Loucy (cell line): ENCODE data around the gene MRPL39.

Experiments used
- H2AFZ ChIP-seq: fragments of 200-600 bp; sonication (generic); 2 replicates; pipeline ENCODE4 v1.6.0; 2016; ENCODE audit warnings: antibody characterized with exemption, mild to moderate bottlenecking, low read length, moderate library complexity
- H3F3A ChIP-seq: fragments of 200-600 bp; 2 replicates; pipeline ENCODE4 v1.6.0; 2016; ENCODE audit warnings: antibody characterized with exemption, low read depth, mild to moderate bottlenecking
- H3K27me3 ChIP-seq: fragments of 200-600 bp; sonication (generic); 2 replicates; pipeline ENCODE4 v1.6.1; 2014; ENCODE audit warnings: low read length, mild to moderate bottlenecking; ENCODE audit not compliant: insufficient read depth, poor library complexity, severe bottlenecking
- H3K36me3 ChIP-seq: fragments of 200-600 bp; sonication (generic); 2 replicates; pipeline ENCODE4 v1.6.1; 2016; ENCODE audit warnings: low read length; ENCODE audit not compliant: insufficient read depth
- H3K4me1 ChIP-seq: fragments of 200-600 bp; sonication (generic); 2 replicates; pipeline ENCODE4 v1.5.1; 2014; ENCODE audit warnings: low read length, mild to moderate bottlenecking; ENCODE audit not compliant: insufficient read depth, poor library complexity, severe bottlenecking
- H3K4me2 ChIP-seq: fragments of 200-600 bp; sonication (generic); 2 replicates; pipeline ENCODE4 v1.6.0; 2014; ENCODE audit warnings: antibody characterized with exemption, low read length, low read depth, mild to moderate bottlenecking; ENCODE audit not compliant: poor library complexity, severe bottlenecking
- H3K4me3 ChIP-seq: fragments of 200-600 bp; sonication (generic); 2 replicates; pipeline ENCODE4 v1.5.1; 2014; ENCODE audit warnings: low read length, mild to moderate bottlenecking, mixed read lengths; ENCODE audit not compliant: poor library complexity, severe bottlenecking
- H3K79me2 ChIP-seq: fragments of 200-600 bp; sonication (generic); 2 replicates; pipeline ENCODE4 v1.6.1; 2014; ENCODE audit warnings: low read length; ENCODE audit not compliant: insufficient read depth
- H3K9ac ChIP-seq: fragments of 200-600 bp; sonication (generic); 2 replicates; pipeline ENCODE4 v1.6.0; 2014; ENCODE audit warnings: mild to moderate bottlenecking, low read depth, low read length, moderate library complexity; ENCODE audit not compliant: poor library complexity, severe bottlenecking
- H3K9me2 ChIP-seq: fragments of 200-600 bp; sonication (generic); replicated peaks from 2 replicates; pipeline ENCODE4 v1.6.1; 2016; ENCODE audit warnings: low read depth, low read length, mixed read lengths
- H3K9me3 ChIP-seq: fragments of 200-600 bp; sonication (generic); 2 replicates; pipeline ENCODE4 v1.6.1; 2014; ENCODE audit warnings: mild to moderate bottlenecking, antibody characterized with exemption, low read length, low read depth; ENCODE audit not compliant: insufficient read depth
- H4K20me1 ChIP-seq: fragments of 200-600 bp; sonication (generic); 2 replicates; pipeline ENCODE4 v1.6.0; 2014; ENCODE audit warnings: antibody characterized with exemption, low read length, mild to moderate bottlenecking; ENCODE audit not compliant: insufficient read depth, poor library complexity, severe bottlenecking
- EZH2phosphoT487 ChIP-seq: fragments of 200-600 bp; IDR thresholded peaks from 2 replicates; pipeline ENCODE4 v1.6.1; 2018; ENCODE audit warnings: antibody characterized with exemption, mild to moderate bottlenecking, moderate library complexity, borderline replicate concordance
- TF ChIP-seq, protein P1 (sequence below): fragments of 200-600 bp; sonication (generic); conservative IDR thresholded peaks from 2 replicates; pipeline ENCODE4 v1.5.1; 2014; ENCODE audit warnings: mild to moderate bottlenecking, antibody characterized with exemption, low read length

The MRPL39 gene

DNA sequence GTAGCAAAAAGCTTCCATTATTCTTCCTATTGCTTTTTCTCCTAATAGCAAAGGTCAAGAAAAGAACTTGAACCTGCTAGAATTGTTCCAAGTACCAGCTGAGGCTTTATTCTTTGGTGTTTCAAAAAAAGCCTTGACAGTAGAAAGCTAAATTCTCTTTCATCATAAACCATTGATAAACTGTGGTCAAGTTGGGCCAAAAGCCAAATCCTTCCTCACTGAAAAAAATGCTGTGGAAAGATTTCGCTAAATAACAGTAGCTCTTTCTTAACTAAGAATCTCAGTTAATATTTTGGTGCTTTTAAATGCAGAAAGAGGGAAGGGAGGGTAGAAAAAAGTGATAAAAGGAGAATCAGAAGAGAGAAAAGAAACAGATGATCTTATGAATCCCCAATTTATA is 17.8 kb upstream of the MRPL39 start:
- Histone ChIP-seq H4K20me1 (no peaks in the 10 kb centered on the region), H3K4me3 (no peak overlapping the region), H3K79me2 (no peaks in the 10 kb centered on the region), H3K9ac (no peak overlapping the region), H3F3A (no peaks in the 10 kb centered on the region), H2AFZ (no peak overlapping the region), H3K9me2 (no peaks in the 10 kb centered on the region), H3K9me3 (no peaks in the 10 kb centered on the region), H3K4me1 (no peaks in the 10 kb centered on the region), H3K36me3 (no peaks in the 10 kb centered on the region), H3K27me3 (no peaks in the 10 kb centered on the region), H3K4me2 (no peak overlapping the region)
- TF ChIP-seq, protein P1, sequence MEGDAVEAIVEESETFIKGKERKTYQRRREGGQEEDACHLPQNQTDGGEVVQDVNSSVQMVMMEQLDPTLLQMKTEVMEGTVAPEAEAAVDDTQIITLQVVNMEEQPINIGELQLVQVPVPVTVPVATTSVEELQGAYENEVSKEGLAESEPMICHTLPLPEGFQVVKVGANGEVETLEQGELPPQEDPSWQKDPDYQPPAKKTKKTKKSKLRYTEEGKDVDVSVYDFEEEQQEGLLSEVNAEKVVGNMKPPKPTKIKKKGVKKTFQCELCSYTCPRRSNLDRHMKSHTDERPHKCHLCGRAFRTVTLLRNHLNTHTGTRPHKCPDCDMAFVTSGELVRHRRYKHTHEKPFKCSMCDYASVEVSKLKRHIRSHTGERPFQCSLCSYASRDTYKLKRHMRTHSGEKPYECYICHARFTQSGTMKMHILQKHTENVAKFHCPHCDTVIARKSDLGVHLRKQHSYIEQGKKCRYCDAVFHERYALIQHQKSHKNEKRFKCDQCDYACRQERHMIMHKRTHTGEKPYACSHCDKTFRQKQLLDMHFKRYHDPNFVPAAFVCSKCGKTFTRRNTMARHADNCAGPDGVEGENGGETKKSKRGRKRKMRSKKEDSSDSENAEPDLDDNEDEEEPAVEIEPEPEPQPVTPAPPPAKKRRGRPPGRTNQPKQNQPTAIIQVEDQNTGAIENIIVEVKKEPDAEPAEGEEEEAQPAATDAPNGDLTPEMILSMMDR, result no peak
- TF ChIP-seq EZH2phosphoT487, result no peak

DNA sequence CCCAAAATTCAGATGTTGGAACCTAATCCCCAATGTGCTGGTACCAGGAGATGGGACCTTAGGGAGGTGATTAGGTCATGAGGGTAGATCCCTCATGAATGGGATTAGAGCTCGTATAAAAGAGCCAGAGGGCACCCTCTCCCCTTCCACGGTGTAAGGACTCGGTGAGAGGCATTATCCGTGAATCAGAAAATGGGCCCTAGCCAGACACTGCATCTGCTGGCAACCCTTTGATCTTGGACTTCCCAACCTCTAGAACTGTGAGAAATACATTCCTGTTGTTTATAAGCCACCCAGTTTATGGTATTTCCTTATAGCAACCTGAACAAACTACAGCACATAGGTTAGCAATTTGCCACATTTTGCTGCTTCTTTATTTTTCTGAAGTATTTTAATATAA is 17.2 kb upstream of the MRPL39 start:
- H3K4me1 ChIP-seq, result no peaks in the 10 kb centered on the region
- no peaks in the 10 kb centered on the region for H3F3A ChIP-seq
- no peak overlapping the region for H3K4me2 ChIP-seq
- H2AFZ ChIP-seq, result no peak overlapping the region
- H3K79me2 ChIP-seq, result no peaks in the 10 kb centered on the region
- no peaks in the 10 kb centered on the region for H3K36me3 ChIP-seq
- no peak overlapping the region for H3K4me3 ChIP-seq
- no peaks in the 10 kb centered on the region for H3K9me3 ChIP-seq
- TF ChIP-seq, protein P1, result no peak
- TF ChIP-seq EZH2phosphoT487, result no peak
- H4K20me1 ChIP-seq, result no peaks in the 10 kb centered on the region
- H3K9me2 ChIP-seq, result no peaks in the 10 kb centered on the region
- no peak overlapping the region for H3K9ac ChIP-seq
- H3K27me3 ChIP-seq, result no peaks in the 10 kb centered on the region

DNA sequence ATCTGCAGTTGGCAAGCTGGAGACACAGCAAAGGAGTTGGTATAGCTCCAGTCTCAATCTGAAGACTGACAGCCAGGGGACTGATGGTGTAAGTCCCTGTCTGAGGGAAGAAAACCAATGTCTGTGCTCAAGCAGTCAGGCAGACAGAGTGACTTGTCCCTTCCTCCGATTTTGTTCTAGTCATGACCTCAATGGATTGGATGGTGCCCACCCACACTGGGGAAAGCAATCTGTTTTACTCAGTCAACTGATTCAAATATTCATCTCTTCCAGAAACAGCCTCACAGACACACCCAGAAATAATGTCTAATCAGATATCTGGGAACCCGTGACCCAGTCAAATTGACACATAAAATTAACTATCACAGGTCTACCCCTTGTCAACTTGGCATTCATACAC is 11.9 kb upstream of the MRPL39 start:
- Histone ChIP-seq H3K4me1 (no peaks in the 10 kb centered on the region), H3K9ac (no peak overlapping the region), H3K9me3 (no peaks in the 10 kb centered on the region), H3K27me3 (no peaks in the 10 kb centered on the region), H2AFZ (no peak overlapping the region), H3F3A (no peaks in the 10 kb centered on the region), H3K9me2 (no peaks in the 10 kb centered on the region), H4K20me1 (no peaks in the 10 kb centered on the region), H3K36me3 (no peaks in the 10 kb centered on the region), H3K4me2 (no peak overlapping the region), H3K4me3 (no peak overlapping the region), H3K79me2 (no peaks in the 10 kb centered on the region)
- no peak for TF ChIP-seq EZH2phosphoT487
- TF ChIP-seq, protein P1, result no peak
